ENCODE data around the gene MED26. TPM values are rescaled to one million over a fixed set of nuclear protein-coding genes. Genes with fewer than 3 reads are reported as not detected.

MED26 gene
- total RNA-seq, 3 donors from 2014 or later: 10.8 to 12.0 (median 11.2) TPM

GRCh38 chr19:16589917-16590316 is 38.1 kb downstream of the MED26 start:
- DNase-seq: peak in 1 of 3 donors; percentile 56
- intact Hi-C loops (cut with DNase I, micrococcal nuclease): no loop called here
- Histone ChIP-seq H3K4me3 (no peak overlapping the region), H3K4me1 (ENCODE audit: low read depth) (peaks cover 52% of the 10 kb centered on the region), H3K36me3 (ENCODE audit: low read depth) (no peaks in the 10 kb centered on the region), H3K9me3 (no peaks in the 10 kb centered on the region)
- no peak for TF ChIP-seq CTCF (IDR thresholded peaks at IDR 0.05)
- no peak for ATAC-seq

GRCh38 chr19:16588824-16589577 is 39.0 kb downstream of the MED26 start:
- intact Hi-C loops (cut with DNase I, micrococcal nuclease): no loop called here

GRCh38 chr19:16587833-16588823 is 39.9 kb downstream of the MED26 start:
- peak; percentile 49 to 82 (median 62) for DNase-seq
- H3K4me3 ChIP-seq: no peak overlapping the region
- no peaks in the 10 kb centered on the region for H3K9me3 ChIP-seq
- peak; percentile 50 for ATAC-seq
- intact Hi-C loops (cut with DNase I, micrococcal nuclease): no loop called here
- peaks cover 66% of the 10 kb centered on the region for H3K4me1 ChIP-seq (ENCODE audit: low read depth)
- TF ChIP-seq CTCF (IDR thresholded peaks at IDR 0.05): no peak
- no peaks in the 10 kb centered on the region for H3K36me3 ChIP-seq (ENCODE audit: low read depth)

More at GRCh38 chr19:16588824-16589577, 39.0 kb downstream of the MED26 start:
- no peak for ATAC-seq
- Histone ChIP-seq H3K4me3 (no peak overlapping the region), H3K9me3 (no peaks in the 10 kb centered on the region), H3K36me3 (ENCODE audit: low read depth) (no peaks in the 10 kb centered on the region), H3K4me1 (ENCODE audit: low read depth) (peaks cover 57% of the 10 kb centered on the region)
- TF ChIP-seq CTCF (IDR thresholded peaks at IDR 0.05): no peak
- DNase-seq: peak in 1 of 3 donors; percentile 40

- peaks cover 70% of the 10 kb centered on the region for H3K4me1 ChIP-seq (ENCODE audit: low read depth)
- intact Hi-C loops (cut with DNase I, micrococcal nuclease): no loop called here
- no peaks in the 10 kb centered on the region for H3K9me3 ChIP-seq
- H3K36me3 ChIP-seq (ENCODE audit: low read depth): no peaks in the 10 kb centered on the region
- DNase-seq (peak; percentile 43 to 82 (median 51)), ATAC-seq (peak; percentile 0)
- no peak for TF ChIP-seq CTCF (IDR thresholded peaks at IDR 0.05)
- no peak overlapping the region for H3K4me3 ChIP-seq
Observed at GRCh38 chr19:16586991-16587832, 40.8 kb downstream of the MED26 start.

- H3K9me3 ChIP-seq: no peaks in the 10 kb centered on the region
- no peaks in the 10 kb centered on the region for H3K36me3 ChIP-seq (ENCODE audit: low read depth)
- no peak for ATAC-seq
- peak in 1 of 3 donors; percentile 62 for DNase-seq
- intact Hi-C loops (cut with DNase I, micrococcal nuclease): no loop called here
- TF ChIP-seq CTCF (IDR thresholded peaks at IDR 0.05): no peak
- peaks cover 69% of the 10 kb centered on the region for H3K4me1 ChIP-seq (ENCODE audit: low read depth)
- H3K4me3 ChIP-seq: no peak overlapping the region
Observed at GRCh38 chr19:16586477-16586871, 41.5 kb downstream of the MED26 start.
